22Rv1 (cell line): ENCODE results near the gene APBB2.

Experiments
- ZFX ChIP-seq: fragments of 450-650 bp; IDR thresholded peaks from 2 replicates; pipeline ENCODE4 v1.6.1; 2017; ENCODE audit warnings: antibody characterized with exemption, borderline replicate concordance
- TF ChIP-seq, protein P1 (sequence below): fragments of 450-650 bp; IDR thresholded peaks from 2 replicates; pipeline ENCODE4 v1.5.1; 2017; ENCODE audit warnings: mild to moderate bottlenecking

DNA sequence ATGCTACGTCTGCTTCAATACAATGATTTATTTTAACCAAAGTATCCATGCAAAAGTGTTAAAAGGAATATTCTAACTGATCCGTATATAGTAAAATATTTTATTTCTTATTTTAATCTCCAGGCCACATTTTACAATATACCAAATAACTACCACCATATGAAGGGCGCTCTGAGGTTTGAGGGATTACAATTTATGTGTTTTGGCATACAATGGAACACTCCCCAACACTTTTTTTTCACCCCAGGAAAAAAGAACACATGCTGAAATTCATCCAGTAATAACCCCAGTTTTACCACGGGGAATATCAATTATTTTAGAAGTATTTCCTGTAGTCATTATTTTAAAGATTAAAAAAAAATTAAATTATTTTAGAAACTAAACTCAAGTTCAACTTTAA, 65.4 kb downstream of the APBB2 start:
- TF ChIP-seq, protein P1, sequence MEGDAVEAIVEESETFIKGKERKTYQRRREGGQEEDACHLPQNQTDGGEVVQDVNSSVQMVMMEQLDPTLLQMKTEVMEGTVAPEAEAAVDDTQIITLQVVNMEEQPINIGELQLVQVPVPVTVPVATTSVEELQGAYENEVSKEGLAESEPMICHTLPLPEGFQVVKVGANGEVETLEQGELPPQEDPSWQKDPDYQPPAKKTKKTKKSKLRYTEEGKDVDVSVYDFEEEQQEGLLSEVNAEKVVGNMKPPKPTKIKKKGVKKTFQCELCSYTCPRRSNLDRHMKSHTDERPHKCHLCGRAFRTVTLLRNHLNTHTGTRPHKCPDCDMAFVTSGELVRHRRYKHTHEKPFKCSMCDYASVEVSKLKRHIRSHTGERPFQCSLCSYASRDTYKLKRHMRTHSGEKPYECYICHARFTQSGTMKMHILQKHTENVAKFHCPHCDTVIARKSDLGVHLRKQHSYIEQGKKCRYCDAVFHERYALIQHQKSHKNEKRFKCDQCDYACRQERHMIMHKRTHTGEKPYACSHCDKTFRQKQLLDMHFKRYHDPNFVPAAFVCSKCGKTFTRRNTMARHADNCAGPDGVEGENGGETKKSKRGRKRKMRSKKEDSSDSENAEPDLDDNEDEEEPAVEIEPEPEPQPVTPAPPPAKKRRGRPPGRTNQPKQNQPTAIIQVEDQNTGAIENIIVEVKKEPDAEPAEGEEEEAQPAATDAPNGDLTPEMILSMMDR = no peak
- no peak for TF ChIP-seq ZFX
